GM12873 (cell line): Measurements from ENCODE around the gene PPP2R5A.

Source experiments
- TF ChIP-seq, protein P1 (sequence below): IDR thresholded peaks from 2 replicates; pipeline ENCODE4 v1.5.1; 2012; ENCODE audit warnings: low read depth, mild to moderate bottlenecking, moderate library complexity, low read length, control low read depth; ENCODE audit not compliant: insufficient read depth; ENCODE audit errors: missing control alignments

The PPP2R5A gene

GRCh38 chr1:212256369-212256768 lies 28.8 kb upstream of the PPP2R5A start:
- TF ChIP-seq, protein P1, sequence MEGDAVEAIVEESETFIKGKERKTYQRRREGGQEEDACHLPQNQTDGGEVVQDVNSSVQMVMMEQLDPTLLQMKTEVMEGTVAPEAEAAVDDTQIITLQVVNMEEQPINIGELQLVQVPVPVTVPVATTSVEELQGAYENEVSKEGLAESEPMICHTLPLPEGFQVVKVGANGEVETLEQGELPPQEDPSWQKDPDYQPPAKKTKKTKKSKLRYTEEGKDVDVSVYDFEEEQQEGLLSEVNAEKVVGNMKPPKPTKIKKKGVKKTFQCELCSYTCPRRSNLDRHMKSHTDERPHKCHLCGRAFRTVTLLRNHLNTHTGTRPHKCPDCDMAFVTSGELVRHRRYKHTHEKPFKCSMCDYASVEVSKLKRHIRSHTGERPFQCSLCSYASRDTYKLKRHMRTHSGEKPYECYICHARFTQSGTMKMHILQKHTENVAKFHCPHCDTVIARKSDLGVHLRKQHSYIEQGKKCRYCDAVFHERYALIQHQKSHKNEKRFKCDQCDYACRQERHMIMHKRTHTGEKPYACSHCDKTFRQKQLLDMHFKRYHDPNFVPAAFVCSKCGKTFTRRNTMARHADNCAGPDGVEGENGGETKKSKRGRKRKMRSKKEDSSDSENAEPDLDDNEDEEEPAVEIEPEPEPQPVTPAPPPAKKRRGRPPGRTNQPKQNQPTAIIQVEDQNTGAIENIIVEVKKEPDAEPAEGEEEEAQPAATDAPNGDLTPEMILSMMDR = no peak

DNA sequence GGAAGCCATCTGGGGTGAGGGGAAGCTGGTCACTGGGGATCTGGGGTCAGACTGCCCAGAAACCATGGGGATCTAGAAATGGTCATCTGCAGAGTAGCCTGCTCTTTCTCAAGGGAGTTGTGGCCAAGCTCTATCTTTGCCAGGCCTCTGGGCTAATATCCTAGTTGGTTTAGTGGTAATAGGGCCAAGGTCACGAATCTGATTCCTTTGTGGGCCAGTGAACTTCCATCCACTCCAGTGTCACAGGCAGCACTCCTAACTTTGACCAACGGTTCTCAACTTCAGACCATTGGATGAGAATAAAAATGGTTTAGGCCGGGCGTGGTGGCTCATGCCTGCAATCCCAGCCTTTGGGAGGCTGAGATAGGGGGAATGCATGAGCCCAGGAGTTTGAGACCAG lies 28.1 kb upstream of the PPP2R5A start:
- TF ChIP-seq, protein P1 = no peak

GRCh38 chr1:212259693-212260480 lies 25.3 kb upstream of the PPP2R5A start:
- TF ChIP-seq, protein P1 = no peak

GRCh38 chr1:212260557-212261355 lies 24.5 kb upstream of the PPP2R5A start:
- TF ChIP-seq, protein P1 = no peak

DNA sequence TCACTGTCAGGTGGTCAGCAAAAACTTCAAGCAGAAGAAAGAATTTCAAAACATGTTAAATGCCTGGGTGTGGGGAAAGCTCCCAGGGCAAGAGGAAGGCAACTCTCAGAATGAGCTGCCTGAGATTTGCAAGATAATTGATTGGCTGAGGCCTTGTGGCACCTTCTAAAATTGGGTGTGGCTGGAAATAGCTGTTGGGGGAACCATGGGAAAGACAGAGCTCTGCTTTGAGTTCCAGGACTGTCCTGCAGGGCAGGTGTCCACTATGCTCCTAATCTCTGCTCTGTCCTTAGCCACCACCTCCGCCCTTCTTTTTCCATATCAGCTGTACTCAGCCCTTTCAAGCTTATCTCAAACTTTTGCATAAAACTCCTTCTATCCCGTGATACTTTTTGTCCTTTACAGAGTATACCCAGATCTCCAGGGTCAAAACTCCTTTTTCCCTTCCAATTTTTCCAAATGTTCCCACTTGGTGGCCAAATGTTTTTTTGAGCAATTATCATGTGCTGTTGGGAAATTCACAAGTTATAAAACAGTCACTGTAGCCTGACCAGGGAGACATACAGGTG lies 23.8 kb upstream of the PPP2R5A start:
- TF ChIP-seq, protein P1 = no peak

DNA sequence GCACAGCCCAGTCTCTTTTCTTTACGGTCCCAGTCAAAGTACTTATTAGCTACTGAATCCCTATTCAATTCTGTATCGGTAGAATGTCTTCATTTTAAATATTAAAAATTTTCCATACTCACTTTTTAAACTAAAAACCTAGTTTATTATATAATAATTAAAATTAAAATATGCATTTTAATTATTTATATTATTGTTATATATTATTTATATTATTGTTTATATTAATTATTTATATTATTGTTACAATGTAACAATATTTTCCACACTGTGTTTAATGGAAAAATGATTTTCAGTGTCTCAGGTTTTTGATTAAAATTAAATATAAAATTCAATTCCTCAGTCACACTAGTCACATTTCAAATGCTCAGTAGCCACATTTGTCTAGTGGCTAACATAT lies 18.2 kb upstream of the PPP2R5A start:
- TF ChIP-seq, protein P1 = no peak

GRCh38 chr1:212267460-212267859 lies 17.8 kb upstream of the PPP2R5A start:
- TF ChIP-seq, protein P1 = no peak
